GM21423 (cell line): Measurements from ENCODE around the gene DHODH.
"Not testable (repeated sequence)": the region's sequence is repeated elsewhere in the genome, so short reads cannot be mapped to it uniquely, and the experiment has no call there.

ENCODE experiments used
- ATAC-seq: cut with Tn5 transposase; IDR thresholded peaks from one replicate; pipeline ENCODE4 v1.9.1; 2021; ENCODE audit warnings: mild to moderate bottlenecking, moderate library complexity; ENCODE audit not compliant: unreplicated experiment

Gene DHODH

GRCh38 chr16:72050769-72051464 lies 42.4 kb downstream of the DHODH start:
- ATAC-seq = no peak

GRCh38 chr16:72051818-72052217 lies 43.3 kb downstream of the DHODH start:
- ATAC-seq = no peak

GRCh38 chr16:72054254-72054847 lies 45.8 kb downstream of the DHODH start, which contains the start of gene HP:
Gene HP, plus strand, starts transcription at chr16:72054505. Its CDS starts 148 bp downstream, at chr16:72054653.
- ATAC-seq = not testable (repeated sequence)

- no peak for ATAC-seq
Observed at GRCh38 chr16:72055911-72056310, 47.4 kb downstream of the DHODH start.

GRCh38 chr16:72057313-72057712 lies 48.8 kb downstream of the DHODH start:
- not testable (repeated sequence) for ATAC-seq

GRCh38 chr16:72059060-72059459 lies 50.5 kb downstream of the DHODH start:
- ATAC-seq = not testable (repeated sequence)

GRCh38 chr16:72060405-72060804 lies 51.9 kb downstream of the DHODH start:
- ATAC-seq = no peak

GRCh38 chr16:72061564-72061963 lies 53.0 kb downstream of the DHODH start:
- no peak for ATAC-seq

- ATAC-seq = no peak
Observed at GRCh38 chr16:72064361-72064894, 55.9 kb downstream of the DHODH start.

- no peak for ATAC-seq
Observed at GRCh38 chr16:72066747-72067146, 58.2 kb downstream of the DHODH start.

GRCh38 chr16:72068930-72069329 lies 60.4 kb downstream of the DHODH start:
- no peak for ATAC-seq

GRCh38 chr16:72072514-72073342 lies 64.2 kb downstream of the DHODH start:
- ATAC-seq = no peak

- no peak for ATAC-seq
Observed at GRCh38 chr16:72073560-72074230, 65.2 kb downstream of the DHODH start.

- ATAC-seq = not testable (repeated sequence)
Observed at GRCh38 chr16:72075067-72075466, 66.5 kb downstream of the DHODH start.
